Stimulated activated naive CD4-positive, alpha-beta T cell (primary cell): ENCODE measurements around the gene RO60.

Source experiments
- DNase-seq, 6 experiments: peaks; one replicate each; lab custom pipeline; 2025; lab: John Stamatoyannopoulos, UW

RO60 gene

GRCh38 chr1:193108471-193108870, 49.1 kb downstream of the RO60 start:
- DNase-seq = no peak
